Brain pericyte (primary cell): ENCODE results near the gene KIFBP.

Experiments
- DNase-seq: peaks from one replicate; pipeline ENCODE4 v3.0.0-alpha.2; 2012; ENCODE audit warnings: low read depth, low spot score

The KIFBP gene

DNA sequence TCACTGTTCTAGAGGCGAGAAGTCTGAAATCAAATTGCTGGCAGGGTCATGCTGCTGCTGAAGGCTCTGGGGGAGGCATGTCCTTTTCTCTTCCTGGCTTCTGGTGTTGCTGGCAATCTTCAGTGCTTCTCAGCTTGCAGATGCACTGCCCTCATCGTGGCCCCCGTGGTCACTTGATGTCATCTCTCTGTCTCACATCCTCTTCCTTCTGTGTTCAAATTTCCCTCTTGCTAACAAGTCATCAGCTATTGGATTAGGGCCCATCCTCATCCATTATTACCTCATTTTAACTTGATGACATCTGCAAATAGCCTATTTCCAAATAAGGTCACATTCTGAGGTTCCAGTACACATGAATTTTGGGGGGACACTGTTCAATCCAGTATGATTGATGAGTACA, 62.7 kb downstream of the KIFBP start:
- DNase-seq, result no peak

DNA sequence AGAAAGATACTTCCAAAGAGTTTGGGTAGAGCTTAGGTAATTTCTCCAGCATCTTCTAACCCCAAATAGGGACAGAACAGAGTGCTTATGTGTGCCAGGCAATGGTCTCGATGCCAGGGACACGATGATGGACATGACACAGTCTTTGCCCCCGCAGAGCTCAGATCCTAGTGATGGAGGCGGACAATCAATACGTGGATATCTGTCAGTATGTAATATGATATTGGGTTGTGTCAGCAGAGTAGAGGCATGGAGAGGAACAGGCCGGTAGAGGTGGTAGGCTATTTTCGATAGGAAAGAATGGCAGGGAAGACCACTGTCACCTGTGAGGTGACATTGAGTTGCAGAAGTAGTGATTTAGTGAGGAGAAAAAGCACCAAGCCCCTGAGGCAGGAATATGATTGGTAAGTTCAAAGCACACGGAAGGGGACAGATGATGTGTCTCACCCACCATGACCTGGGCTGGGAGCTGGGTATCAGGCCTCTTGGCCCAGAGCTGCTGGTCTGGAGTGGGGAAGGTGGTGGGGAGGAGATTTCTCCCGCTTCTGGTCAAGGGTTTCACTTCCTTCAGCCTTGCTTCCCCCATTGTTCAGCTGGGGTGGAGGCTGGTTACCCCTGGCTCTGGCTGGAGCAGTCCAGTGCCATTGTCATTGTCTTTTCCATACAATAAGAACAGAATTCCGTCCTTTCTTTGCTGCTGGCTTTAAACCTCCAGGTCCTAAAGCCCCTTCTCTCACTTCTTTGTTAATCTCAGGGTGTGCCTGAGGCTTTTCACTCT, 63.3 kb downstream of the KIFBP start:
- DNase-seq, result no peak

DNA sequence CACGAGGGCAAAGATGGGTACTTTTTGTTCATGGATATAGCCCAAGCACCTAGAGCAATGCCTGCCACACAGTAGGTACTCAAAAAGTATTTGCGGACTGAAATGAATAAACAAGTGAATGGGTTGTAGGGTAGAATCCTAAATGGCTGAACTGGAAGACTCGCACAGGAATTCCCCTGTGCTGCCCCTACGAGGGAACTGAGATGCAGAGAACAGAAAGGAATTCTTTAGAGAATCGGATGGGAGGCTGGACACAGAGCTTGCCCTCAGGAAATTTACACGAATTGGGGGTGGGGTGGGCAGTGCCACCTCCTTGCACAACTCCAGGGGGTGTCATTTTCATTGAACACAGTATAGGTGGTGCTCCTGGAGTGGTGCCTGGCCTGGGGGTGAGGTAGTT, 64.1 kb downstream of the KIFBP start:
- no peak for DNase-seq

- no peak for DNase-seq
Measured at GRCh38 chr10:69055241-69055640, 66.6 kb downstream of the KIFBP start.

DNA sequence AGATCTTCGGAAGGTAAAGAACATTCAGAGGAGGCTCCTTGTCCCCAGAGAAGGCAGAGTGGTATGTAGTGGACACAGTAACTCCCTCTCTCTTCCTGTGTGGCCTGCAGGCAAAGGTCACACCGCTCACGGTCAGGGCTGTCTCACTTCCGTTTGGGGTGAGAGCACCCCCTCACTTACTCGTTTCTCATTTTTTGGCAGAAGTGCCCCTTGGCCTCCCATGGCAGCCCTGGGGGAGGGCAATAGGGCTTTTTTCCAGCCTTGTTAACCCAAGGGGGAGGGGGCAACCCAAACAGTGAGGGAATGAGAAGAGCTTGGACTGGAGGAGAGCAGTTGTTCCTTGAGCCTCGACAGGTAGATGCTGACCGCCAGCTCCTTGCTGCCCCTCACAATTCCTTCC, 67.5 kb downstream of the KIFBP start:
- no peak for DNase-seq

DNA sequence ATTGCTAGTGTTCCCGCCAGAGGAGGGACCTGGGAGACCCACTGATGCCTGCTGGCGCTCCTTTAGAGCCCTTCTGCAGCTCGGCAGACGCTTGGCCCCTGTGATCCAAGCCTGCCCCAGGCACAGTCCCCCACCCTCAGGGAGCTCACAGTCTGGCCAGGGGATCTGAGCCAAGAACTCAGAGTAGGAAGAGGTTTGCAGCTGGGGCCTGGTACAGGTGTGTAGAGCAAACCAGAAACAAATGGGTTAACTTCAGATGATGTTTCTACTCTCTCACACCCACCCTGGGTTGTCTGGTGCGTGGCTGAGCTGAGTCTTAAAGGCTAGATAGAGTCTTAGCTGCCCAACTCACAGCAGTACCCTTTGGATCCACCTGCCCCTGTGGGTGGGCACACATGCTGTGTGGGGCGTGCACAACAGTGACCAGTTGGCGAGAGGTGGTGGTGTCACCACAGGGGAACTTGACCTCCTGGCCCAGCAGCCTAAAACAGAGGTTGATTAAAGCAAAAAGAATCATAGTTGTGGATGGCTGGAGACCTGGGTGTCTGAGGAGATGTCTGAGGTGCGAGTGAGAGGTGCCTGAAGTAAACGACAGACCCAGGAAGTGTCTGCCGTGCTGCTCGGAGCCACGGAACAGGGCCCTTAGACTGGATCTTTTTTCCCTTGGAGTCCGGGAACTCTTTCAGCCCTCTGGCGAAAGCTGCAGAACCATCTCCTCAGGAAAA, 68.1 kb downstream of the KIFBP start:
- DNase-seq, result no peak

DNA sequence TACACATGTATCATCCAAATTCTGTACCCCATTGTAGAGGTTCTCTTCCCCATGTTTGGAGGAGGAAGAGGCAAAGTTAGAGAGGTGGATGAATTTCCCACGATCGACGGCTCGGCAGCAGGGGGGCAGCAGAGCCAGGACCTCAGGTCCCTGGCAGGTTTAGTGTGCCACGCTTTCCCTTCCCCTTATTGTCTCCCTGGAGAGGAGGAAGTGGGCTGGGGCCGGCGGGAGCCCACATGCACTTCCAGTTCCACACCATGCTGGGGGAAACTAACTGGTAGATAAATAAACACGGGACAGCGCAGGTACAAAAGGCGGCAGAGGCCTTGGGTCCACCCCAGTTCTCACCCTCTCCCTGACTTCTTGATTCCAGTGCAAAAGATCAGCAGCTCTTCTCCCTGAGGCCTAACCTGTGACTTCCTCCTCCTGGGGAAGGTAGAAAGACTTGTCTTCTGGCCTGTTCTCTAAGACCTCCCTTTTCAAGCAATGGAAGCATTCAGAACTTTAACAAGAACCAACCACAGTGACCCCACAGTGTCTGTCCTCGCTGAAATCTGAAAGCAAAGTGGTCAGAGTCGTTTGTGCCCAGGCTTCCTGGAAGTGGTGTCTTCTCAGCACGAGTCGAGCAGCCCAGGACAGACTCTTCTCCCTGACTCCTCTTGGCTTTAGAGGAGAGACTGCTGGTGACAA, 68.8 kb downstream of the KIFBP start:
- no peak for DNase-seq

GRCh38 chr10:69057951-69058297, 69.3 kb downstream of the KIFBP start:
- DNase-seq, result no peak

GRCh38 chr10:69060127-69060798, 71.7 kb downstream of the KIFBP start:
- no peak for DNase-seq

- peak; percentile 70 for DNase-seq
Measured at GRCh38 chr10:69061305-69062161, 72.9 kb downstream of the KIFBP start.

DNA sequence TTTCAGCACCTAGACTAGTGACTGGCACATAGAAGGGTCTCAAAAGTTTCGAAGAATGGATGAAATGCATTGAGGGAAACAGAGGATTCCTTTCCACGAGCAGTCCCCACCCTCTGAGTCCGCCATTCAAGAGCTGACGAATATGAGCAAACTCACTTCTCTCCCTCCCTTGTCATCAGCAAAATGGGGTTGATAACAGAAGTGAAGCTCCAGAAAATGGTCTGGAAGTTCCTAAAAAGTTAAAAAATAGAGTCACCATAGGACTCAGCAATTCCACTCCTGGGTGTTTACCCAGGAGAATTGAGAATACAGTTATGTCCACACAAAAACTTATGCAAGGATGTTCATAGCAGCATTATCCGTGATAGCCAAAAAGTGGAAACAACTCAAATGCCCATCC, 74.3 kb downstream of the KIFBP start:
- DNase-seq, result no peak

DNA sequence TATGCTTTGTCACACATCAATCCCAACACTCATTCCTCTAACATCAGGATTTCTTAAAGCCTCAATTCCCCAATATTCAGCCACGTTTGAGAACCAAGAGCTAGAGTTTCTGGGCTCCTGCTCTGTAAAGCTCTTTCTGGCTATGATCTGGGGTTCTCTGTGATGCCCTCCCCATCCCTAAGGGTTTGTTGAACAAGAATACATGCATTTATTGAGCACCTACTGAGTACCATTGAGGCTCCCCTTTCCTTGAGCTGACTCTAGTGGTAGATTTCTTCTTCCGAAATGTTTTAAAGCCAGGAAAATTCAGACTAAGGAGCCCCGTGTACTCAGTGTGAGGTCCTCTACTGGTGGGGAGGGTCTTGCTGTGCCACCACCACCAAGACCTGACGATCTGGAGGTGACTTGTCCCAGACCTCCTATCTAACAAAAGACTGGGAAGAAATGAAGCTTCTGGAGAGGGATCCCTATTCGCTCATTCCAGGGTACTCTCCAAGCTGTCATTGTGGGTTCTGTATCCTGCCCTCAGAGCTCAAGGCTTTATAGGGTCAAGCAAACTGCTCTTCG, 76.2 kb downstream of the KIFBP start:
- no peak for DNase-seq

GRCh38 chr10:69065406-69066361, 77.1 kb downstream of the KIFBP start:
- no peak for DNase-seq
